Nephron progenitor cell (in vitro differentiated cells): Measurements from ENCODE around the gene CIAO1.
A peak's percentile ranks its signal among the peaks of the same experiment; 100 is the strongest.
"Not testable (repeated sequence)": the region's sequence is repeated elsewhere in the genome, so short reads cannot be mapped to it uniquely, and the experiment has no call there.

Source experiments
- DNase-seq: peaks from one replicate; pipeline ENCODE4 v3.0.0; 2021
- H3K27ac Mint-ChIP-seq: 2 replicates; pipeline ENCODE4 v1.8.0; 2021; ENCODE audit warnings: mild to moderate bottlenecking, moderate library complexity, mixed read lengths
- H3K27me3 Mint-ChIP-seq: 2 replicates; pipeline ENCODE4 v1.8.0; 2021; ENCODE audit warnings: mild to moderate bottlenecking, low read depth, mixed read lengths; ENCODE audit not compliant: poor library complexity
- H3K36me3 Mint-ChIP-seq: 2 replicates; pipeline ENCODE4 v1.8.0; 2021; ENCODE audit warnings: low read depth, mixed read lengths
- H3K4me1 Mint-ChIP-seq: 2 replicates; pipeline ENCODE4 v1.8.0; 2021; ENCODE audit warnings: mixed read lengths
- H3K4me3 Mint-ChIP-seq: 2 replicates; pipeline ENCODE4 v1.8.0; 2021; ENCODE audit warnings: mild to moderate bottlenecking, moderate library complexity, mixed read lengths
- H3K9me3 Mint-ChIP-seq: 2 replicates; pipeline ENCODE4 v1.8.0; 2021; ENCODE audit warnings: mild to moderate bottlenecking, moderate library complexity, mixed read lengths
- TF ChIP-seq, protein P1 (sequence below): fragments of 200-600 bp; sonication (generic); IDR thresholded peaks from 2 replicates; pipeline ENCODE4 v1.5.0; 2021; ENCODE audit warnings: antibody characterized with exemption

The CIAO1 gene

DNA sequence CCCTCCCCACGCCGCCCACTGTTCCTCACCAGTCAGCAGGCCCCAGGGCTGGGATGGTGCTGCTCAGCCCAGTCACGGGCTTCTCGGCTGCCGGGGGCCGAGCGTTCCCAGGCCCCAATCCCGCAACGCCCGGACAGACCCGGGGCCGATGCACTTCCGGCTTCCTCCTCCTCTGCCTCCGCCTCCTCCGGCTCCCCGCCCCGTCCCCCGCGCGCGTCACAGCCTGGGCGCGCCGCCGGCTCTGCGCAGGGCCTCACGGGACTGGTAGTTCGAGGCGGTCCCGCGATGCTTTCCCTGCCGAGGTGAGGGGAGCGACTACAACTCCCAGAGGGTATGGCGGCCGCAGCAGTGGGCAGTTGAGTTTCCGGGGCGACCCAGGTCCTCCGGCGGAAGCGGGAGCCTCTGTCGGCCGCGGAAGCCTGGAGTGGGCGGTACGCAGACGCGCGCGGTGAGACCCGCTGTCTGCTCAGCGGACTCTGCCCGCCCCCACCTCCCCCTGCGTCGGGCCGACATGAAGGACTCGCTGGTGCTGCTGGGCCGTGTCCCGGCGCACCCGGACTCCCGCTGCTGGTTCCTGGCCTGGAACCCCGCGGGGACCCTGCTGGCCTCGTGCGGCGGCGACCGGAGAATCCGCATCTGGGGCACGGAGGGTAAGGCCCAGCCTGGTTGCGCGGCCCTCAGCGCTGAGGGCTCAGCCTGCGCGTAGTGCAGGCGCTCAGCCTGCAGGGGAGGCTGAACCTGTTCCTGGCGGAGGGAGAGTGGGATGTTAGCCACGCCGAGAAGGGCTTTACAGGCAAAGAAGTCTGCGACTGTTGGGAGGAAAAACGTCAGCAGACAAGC, at the start of gene CIAO1, which contains the start of gene TMEM127:
Gene CIAO1, plus strand, starts transcription at position 386 of the 840 bp plus-strand sequence. Its CDS starts 126 bp downstream, at position 512.
Gene TMEM127, minus strand, starts transcription at position 158 of the 840 bp plus-strand sequence. CDS start 616 bp downstream, outside the sequence.
- DNase-seq: peak; percentile 97
- TF ChIP-seq, protein P1, sequence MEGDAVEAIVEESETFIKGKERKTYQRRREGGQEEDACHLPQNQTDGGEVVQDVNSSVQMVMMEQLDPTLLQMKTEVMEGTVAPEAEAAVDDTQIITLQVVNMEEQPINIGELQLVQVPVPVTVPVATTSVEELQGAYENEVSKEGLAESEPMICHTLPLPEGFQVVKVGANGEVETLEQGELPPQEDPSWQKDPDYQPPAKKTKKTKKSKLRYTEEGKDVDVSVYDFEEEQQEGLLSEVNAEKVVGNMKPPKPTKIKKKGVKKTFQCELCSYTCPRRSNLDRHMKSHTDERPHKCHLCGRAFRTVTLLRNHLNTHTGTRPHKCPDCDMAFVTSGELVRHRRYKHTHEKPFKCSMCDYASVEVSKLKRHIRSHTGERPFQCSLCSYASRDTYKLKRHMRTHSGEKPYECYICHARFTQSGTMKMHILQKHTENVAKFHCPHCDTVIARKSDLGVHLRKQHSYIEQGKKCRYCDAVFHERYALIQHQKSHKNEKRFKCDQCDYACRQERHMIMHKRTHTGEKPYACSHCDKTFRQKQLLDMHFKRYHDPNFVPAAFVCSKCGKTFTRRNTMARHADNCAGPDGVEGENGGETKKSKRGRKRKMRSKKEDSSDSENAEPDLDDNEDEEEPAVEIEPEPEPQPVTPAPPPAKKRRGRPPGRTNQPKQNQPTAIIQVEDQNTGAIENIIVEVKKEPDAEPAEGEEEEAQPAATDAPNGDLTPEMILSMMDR: peak; percentile 22
- Mint-ChIP-seq H3K36me3 (peaks cover 24% of the 10 kb centered on the region), H3K27me3 (no peaks in the 10 kb centered on the region), H3K4me3 (peak within 1 kb of the TSS; percentile 100), H3K27ac (peak within 1 kb of the TSS; percentile 98), H3K4me1 (peaks cover 37% of the 10 kb centered on the region), H3K9me3 (no peaks in the 10 kb centered on the region)

GRCh38 chr2:96218508-96219131, 47.4 kb upstream of the CIAO1 start:
- H3K4me1 Mint-ChIP-seq: no peaks in the 10 kb centered on the region

DNA sequence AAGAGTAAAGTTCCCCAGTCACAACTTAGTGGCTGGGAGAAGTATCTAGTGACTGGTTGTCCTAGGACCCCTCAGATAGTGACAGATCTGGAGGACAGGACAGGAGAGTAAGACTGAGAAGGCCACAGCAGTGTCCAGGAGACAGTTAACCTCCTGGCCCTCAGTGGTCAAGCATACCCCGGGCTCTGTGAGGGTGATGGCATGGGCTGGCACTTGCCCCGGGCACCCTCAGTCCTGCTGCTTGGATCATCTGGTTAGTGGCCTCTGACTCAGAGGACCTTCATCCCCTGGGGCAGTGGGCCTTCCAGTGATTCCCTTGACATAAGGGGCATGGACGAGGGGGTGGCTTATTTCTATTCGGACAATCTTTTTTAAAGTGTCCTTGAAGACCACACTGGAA, 46.1 kb upstream of the CIAO1 start:
- H3K9me3 Mint-ChIP-seq, DNase-seq, H3K27me3 Mint-ChIP-seq, H3K4me3 Mint-ChIP-seq, H3K4me1 Mint-ChIP-seq, H3K36me3 Mint-ChIP-seq: not testable (repeated sequence)
- H3K27ac Mint-ChIP-seq: peak overlapping the region; percentile 48

More at GRCh38 chr2:96218508-96219131, 47.4 kb upstream of the CIAO1 start:
- Mint-ChIP-seq H3K4me3 (no peak overlapping the region), H3K27me3 (no peaks in the 10 kb centered on the region), H3K9me3 (no peaks in the 10 kb centered on the region), H3K27ac (no peak overlapping the region), H3K36me3 (peaks cover 8% of the 10 kb centered on the region)
- TF ChIP-seq, protein P1: no peak
- no peak for DNase-seq

- H3K27ac Mint-ChIP-seq, H3K4me1 Mint-ChIP-seq, H3K4me3 Mint-ChIP-seq, DNase-seq, H3K9me3 Mint-ChIP-seq, H3K27me3 Mint-ChIP-seq, H3K36me3 Mint-ChIP-seq: not testable (repeated sequence)
These were observed 44.9 kb upstream of the CIAO1 start for GRCh38 chr2:96221106-96221505.

DNA sequence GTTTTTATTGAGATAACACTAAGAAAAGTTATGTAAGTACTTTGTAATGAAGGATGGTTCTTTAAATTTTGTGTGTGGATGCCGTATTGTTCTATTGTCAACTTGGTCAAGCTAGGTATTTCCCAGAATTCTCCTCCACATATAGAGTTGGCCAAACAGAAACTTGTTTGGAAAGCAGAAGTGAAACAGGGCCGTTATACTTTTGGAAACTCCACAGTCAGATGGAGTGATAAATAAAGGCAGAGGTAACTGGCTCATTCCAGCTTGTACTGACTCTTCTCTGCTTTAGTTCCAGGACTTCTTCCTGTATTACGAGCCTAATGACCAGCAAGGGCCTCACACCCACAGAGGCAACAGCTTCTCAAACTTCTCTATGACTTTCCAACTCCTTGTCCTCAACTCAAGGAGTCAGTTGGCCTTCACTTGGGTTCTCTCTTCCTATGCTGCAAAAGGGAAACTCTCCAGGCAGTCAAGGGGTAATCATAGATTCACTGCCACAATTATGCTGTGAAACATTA, 41.0 kb upstream of the CIAO1 start:
- Mint-ChIP-seq H3K36me3 (peaks cover 7% of the 10 kb centered on the region), H3K27me3 (no peaks in the 10 kb centered on the region), H3K4me3 (no peak overlapping the region), H3K4me1 (no peaks in the 10 kb centered on the region), H3K27ac (peak overlapping the region; percentile 6), H3K9me3 (no peaks in the 10 kb centered on the region)
- DNase-seq: no peak
- TF ChIP-seq, protein P1: no peak

GRCh38 chr2:96231316-96231715, 34.7 kb upstream of the CIAO1 start:
- Mint-ChIP-seq H3K4me1 (no peaks in the 10 kb centered on the region), H3K9me3 (no peaks in the 10 kb centered on the region), H3K27me3 (no peaks in the 10 kb centered on the region), H3K4me3 (no peak overlapping the region), H3K36me3 (no peaks in the 10 kb centered on the region), H3K27ac (no peak overlapping the region)
- TF ChIP-seq, protein P1: no peak
- DNase-seq: no peak
